A549 (cell line): ENCODE measurements around the gene PCGF1. TPM values are rescaled to one million over a fixed set of nuclear protein-coding genes. Genes with fewer than 3 reads are reported as not detected.

ENCODE experiments used
- ATAC-seq, 2 experiments: fragments of 200-7000 bp in 1 of 2; fragments of >200 bp in 1 of 2; cut with Nextera tagmentation in 1 of 2; cut with Tn5 transposase in 1 of 2; 3 replicates each; pipeline versions ENCODE4 v1.8.0 to v1.9.1; 2018 to 2020; ENCODE audit warnings: mild to moderate bottlenecking in 1 of 2, moderate library complexity in 1 of 2
- CTCF ChIA-PET: fragments of 300-600 bp; sonication (Branson Sonifier 250); formaldehyde crosslinking; extraction: SDS; loops from one replicate; lab custom pipeline; 2021; ENCODE audit warnings: antibody characterized with exemption, inconsistent platforms; lab: Yijun Ruan, JAX
- POLR2A ChIA-PET: fragments of 350-600 bp; formaldehyde crosslinking; extraction: SDS; loops from one replicate; lab custom pipeline; 2021; ENCODE audit warnings: antibody characterized with exemption, inconsistent platforms; lab: Yijun Ruan, JAX
- DNase-seq, 2 experiments: peaks; one replicate each; pipeline versions ENCODE4 v3.0.0 to v3.0.0-alpha.2; 2011 to 2016; ENCODE audit warnings: low read depth in 1 of 2, low spot score in 1 of 2
- FAIRE-seq: peaks from 2 replicates; lab custom pipeline; 2011; peaks lifted over from hg19 to GRCh38; lab: Jason Lieb, UNC
- H3K27ac ChIP-seq, 2 experiments: fragments of >200 bp; sonication (Bioruptor Twin); formaldehyde crosslinking; 3 replicates each; pipeline ENCODE4 v1.5.1; 2016 to 2017
- H3K4me1 ChIP-seq: fragments of >200 bp; sonication (Bioruptor Twin); formaldehyde crosslinking; 3 replicates; pipeline ENCODE4 v1.6.1; 2016
- H3K4me2 ChIP-seq: fragments of >200 bp; sonication (Bioruptor Twin); formaldehyde crosslinking; 3 replicates; pipeline ENCODE4 v1.6.1; 2016
- H3K4me3 ChIP-seq: fragments of >200 bp; sonication (Bioruptor Twin); formaldehyde crosslinking; 3 replicates; pipeline ENCODE4 v1.5.1; 2016
- H3K9me3 ChIP-seq: fragments of >200 bp; sonication (Bioruptor Twin); formaldehyde crosslinking; 3 replicates; pipeline ENCODE4 v1.6.1; 2016
- CBX8 ChIP-seq: fragments of 200-600 bp; sonication (generic); IDR thresholded peaks from 2 replicates; pipeline ENCODE4 v1.6.1; 2016
- ESRRA ChIP-seq: fragments of 150-350 bp; IDR thresholded peaks from 2 replicates; pipeline ENCODE4 v1.6.1; 2014; ENCODE audit warnings: mild to moderate bottlenecking, low read length, borderline replicate concordance
- FOSL2 ChIP-seq, 2 experiments: fragments of 450-650 bp in 1 of 2; fragments of >200 bp in 1 of 2; sonication (Bioruptor Twin) in 1 of 2; formaldehyde crosslinking; IDR thresholded peaks; 2 replicates each; pipeline versions ENCODE4 v1.5.0 to v1.6.1; 2016 to 2020; ENCODE audit warnings: mild to moderate bottlenecking in 1 of 2, moderate library complexity in 1 of 2
- HDAC2 ChIP-seq: fragments of 200-600 bp; sonication (generic); IDR thresholded peaks from 2 replicates; pipeline ENCODE4 v1.6.1; 2016
- HOXB13 ChIP-seq: fragments of 250-450 bp; sonication (Bioruptor Pico); IDR thresholded peaks from 2 replicates; pipeline ENCODE4 v1.5.0; 2020; ENCODE audit warnings: low read depth, mild to moderate bottlenecking, moderate library complexity
- JUN ChIP-seq, 2 experiments: fragments of >200 bp; sonication (Bioruptor Twin); formaldehyde crosslinking; IDR thresholded peaks; 2 replicates in 1 of 2; 3 replicates in 1 of 2; pipeline ENCODE4 v1.6.1; 2016 to 2017
- JUNB ChIP-seq: fragments of >200 bp; sonication (Bioruptor Twin); formaldehyde crosslinking; IDR thresholded peaks from 2 replicates; pipeline ENCODE4 v1.6.1; 2016
- KDM1A ChIP-seq: fragments of 200-600 bp; sonication (generic); IDR thresholded peaks from 2 replicates; pipeline ENCODE4 v1.6.1; 2016; ENCODE audit warnings: low read depth, mild to moderate bottlenecking
- KDM5A ChIP-seq: fragments of 200-600 bp; sonication (generic); IDR thresholded peaks from 2 replicates; pipeline ENCODE4 v1.6.1; 2016; ENCODE audit warnings: antibody characterized with exemption, mild to moderate bottlenecking
- MAFK ChIP-seq: fragments of 450-650 bp; IDR thresholded peaks from 2 replicates; pipeline ENCODE4 v1.6.1; 2014; ENCODE audit not compliant: partially characterized antibody
- MYC ChIP-seq: IDR thresholded peaks from 2 replicates; pipeline ENCODE4 v1.6.1; 2012; ENCODE audit warnings: mild to moderate bottlenecking, inconsistent platforms, low read length, improper control_type of control experiment, borderline replicate concordance
- NFE2L2 ChIP-seq: fragments of 150-350 bp; conservative IDR thresholded peaks from 2 replicates; pipeline ENCODE4 v1.6.1; 2014; ENCODE audit warnings: low read length
- NR3C1 ChIP-seq: fragments of >200 bp; sonication (Bioruptor Twin); formaldehyde crosslinking; IDR thresholded peaks from 3 replicates; pipeline ENCODE4 v1.6.1; 2017
- POLR2A ChIP-seq: IDR thresholded peaks from 2 replicates; pipeline ENCODE4 v1.6.1; 2012; ENCODE audit warnings: mild to moderate bottlenecking, low read length
- POLR2AphosphoS2 ChIP-seq: conservative IDR thresholded peaks from 2 replicates; pipeline ENCODE4 v1.6.1; 2012; ENCODE audit warnings: low read length, improper control_type of control experiment, inconsistent platforms
- RARB ChIP-seq: fragments of 250-450 bp; sonication (Bioruptor Pico); IDR thresholded peaks from 2 replicates; pipeline ENCODE4 v1.8.0; 2021; ENCODE audit warnings: mild to moderate bottlenecking, moderate library complexity
- REST ChIP-seq: fragments of 200-600 bp; sonication (generic); IDR thresholded peaks from 2 replicates; pipeline ENCODE4 v1.6.1; 2016; ENCODE audit warnings: antibody characterized with exemption, mild to moderate bottlenecking, moderate library complexity
- SMC3 ChIP-seq: fragments of >200 bp; sonication (Bioruptor Twin); formaldehyde crosslinking; IDR thresholded peaks from 3 replicates; pipeline ENCODE4 v1.6.1; 2018; ENCODE audit warnings: inconsistent platforms
- SREBF2 ChIP-seq: fragments of 450-650 bp; IDR thresholded peaks from 2 replicates; pipeline ENCODE4 v1.6.1; 2014; ENCODE audit warnings: mild to moderate bottlenecking, moderate library complexity
- TP53 ChIP-seq: fragments of 250-450 bp; sonication (Bioruptor Pico); IDR thresholded peaks from 2 replicates; pipeline ENCODE4 v1.5.0; 2021; ENCODE audit warnings: mild to moderate bottlenecking, moderate library complexity
- ZC3H11A ChIP-seq: fragments of 450-650 bp; IDR thresholded peaks from 2 replicates; pipeline ENCODE4 v1.6.1; 2014; ENCODE audit warnings: antibody characterized with exemption, mild to moderate bottlenecking
- ZNF302 ChIP-seq: fragments of 250-450 bp; sonication (Bioruptor Pico); IDR thresholded peaks from 2 replicates; pipeline ENCODE4 v1.9.0; 2021; ENCODE audit warnings: inconsistent platforms, mild to moderate bottlenecking, moderate library complexity
- ZSCAN20 ChIP-seq: fragments of 250-450 bp; sonication (Bioruptor Pico); IDR thresholded peaks from 2 replicates; pipeline ENCODE4 v1.8.0; 2022; ENCODE audit warnings: mild to moderate bottlenecking, moderate library complexity
- WGBS: methylation state at CpG from one replicate; pipeline ENCODE4 v1.1.6; 2017; ENCODE audit errors: missing lambda C conversion rate; 5-methylcytosine and 5-hydroxymethylcytosine counted together
- polyA plus RNA-seq, 4 experiments: library from polyadenylated mRNA; depleted of rRNA in 3 of 4; stranded (reverse); fragments of >200 nt; fragmentation: RNase III in 1 of 4; extraction: RNeasy Plus Mini Kit Qiagen cat#74134 plus additional on column Dnase treatment in 1 of 4; gene quantifications; 2 replicates in 3 of 4; 3 replicates in 1 of 4; pipeline ENCODE4 v1.2.3, GENCODE V29; 2011 to 2017
- TF ChIP-seq, protein P1 (sequence below): IDR thresholded peaks from 2 replicates; pipeline ENCODE4 v1.6.1; 2012; ENCODE audit warnings: low read depth, borderline replicate concordance
- TF ChIP-seq, protein P2 (sequence below): fragments of 150-350 bp; IDR thresholded peaks from 2 replicates; pipeline ENCODE4 v1.6.1; 2014; ENCODE audit warnings: low read depth, mild to moderate bottlenecking, low read length

PCGF1 gene
- polyA plus RNA-seq, 2 of the 4 experiments (the other 2 are of a cell fraction), result 32.2 to 53.6 TPM

GRCh38 chr2:74507926-74508520, 528 bp upstream of the PCGF1 start (continued):
- TF ChIP-seq REST, result no peak

GRCh38 chr2:74505448-74506246, 1.8 kb downstream of the PCGF1 start:
- ChIA-PET POLR2A (interaction anchor here (0.8 to 1.8 kb wide), 2 partner anchors 23 to 24 kb away, joined by 3 to 6 read pairs; partner anchors contain the start of genes AUP1, CCDC142, HTRA2 and TTC31), CTCF (interaction anchor here (0.7 to 15.5 kb wide), 11 partner anchors 9 to 87 kb away, joined by 3 to 184 read pairs (median 5); partner anchors contain the start of genes AUP1, CCDC142, HTRA2 and TTC31)
- TF ChIP-seq NFE2L2 (no peak), KDM5A (no peak), POLR2AphosphoS2 (no peak), HOXB13 (CRISPR knock-in tag) (no peak), ZNF302 (CRISPR knock-in tag) (no peak), ZC3H11A (no peak), RARB (no peak), POLR2A (no peak), MAFK (no peak), MYC (no peak), SREBF2 (no peak), ESRRA (no peak), JUN (IDR thresholded peaks at IDR 0.05) (no peak)
- peak overlapping the region; percentile 78; the same call in 2 of the 3 replicates for H3K4me3 ChIP-seq
- H3K9me3 ChIP-seq, result no peaks in the 10 kb centered on the region
- 90% methylated on average over 14 of the region's 14 CpGs for WGBS
- FAIRE-seq, result no peak
- H3K4me2 ChIP-seq, result peak overlapping the region; percentile 94
- peaks cover 33% of the 10 kb centered on the region for H3K4me1 ChIP-seq
- DNase-seq, result no peak
- peak overlapping the region in 1 of 2 experiments; percentile 95; a peak in 3 of 6 replicates for H3K27ac ChIP-seq
- no peak for ATAC-seq

DNA sequence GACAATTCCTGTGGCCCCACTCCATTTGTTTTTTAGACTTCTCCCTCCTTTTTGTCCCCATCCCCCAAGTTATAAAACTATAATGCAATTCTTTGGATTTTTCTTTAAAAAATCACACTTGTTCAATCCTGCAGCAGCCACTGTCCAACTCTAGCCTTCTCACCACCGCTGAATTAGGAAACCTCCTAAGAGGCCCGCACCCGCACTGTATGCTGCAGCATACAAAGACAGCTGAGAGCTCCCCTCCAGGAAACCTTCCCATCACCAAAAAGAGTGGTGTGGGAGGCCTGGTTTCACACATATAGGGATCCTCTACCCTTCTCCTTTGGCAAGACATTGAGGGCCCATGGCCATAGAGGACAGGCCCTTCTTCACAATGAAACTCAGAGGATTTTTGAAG, 2.9 kb downstream of the PCGF1 start:
- 88% methylated on average over 3 of the region's 3 CpGs for WGBS
- Histone ChIP-seq H3K27ac (0 out of 6 replicates have a peak overlapping the region, but pooled peaks of 1 of the 2 experiments have one; percentile 96), H3K4me1 (peaks cover 33% of the 10 kb centered on the region), H3K9me3 (no peaks in the 10 kb centered on the region), H3K4me3 (no peak overlapping the region), H3K4me2 (no peak overlapping the region; the same call in 2 of the 3 replicates)
- TF ChIP-seq KDM1A (no peak), FOSL2 (IDR thresholded peaks at IDR 0.05) (no peak), FOSL2 (CRISPR knock-in tag; IDR thresholded peaks at IDR 0.05) (no peak), JUNB (no peak), CBX8 (no peak), ESRRA (no peak), NR3C1 (no peak), TP53 (CRISPR knock-in tag) (no peak), ZNF302 (CRISPR knock-in tag) (no peak), ZSCAN20 (CRISPR knock-in tag) (no peak), HDAC2 (no peak), SMC3 (no peak)
- TF ChIP-seq, protein P1, sequence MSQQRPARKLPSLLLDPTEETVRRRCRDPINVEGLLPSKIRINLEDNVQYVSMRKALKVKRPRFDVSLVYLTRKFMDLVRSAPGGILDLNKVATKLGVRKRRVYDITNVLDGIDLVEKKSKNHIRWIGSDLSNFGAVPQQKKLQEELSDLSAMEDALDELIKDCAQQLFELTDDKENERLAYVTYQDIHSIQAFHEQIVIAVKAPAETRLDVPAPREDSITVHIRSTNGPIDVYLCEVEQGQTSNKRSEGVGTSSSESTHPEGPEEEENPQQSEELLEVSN, result no peak
- TF ChIP-seq, protein P2, sequence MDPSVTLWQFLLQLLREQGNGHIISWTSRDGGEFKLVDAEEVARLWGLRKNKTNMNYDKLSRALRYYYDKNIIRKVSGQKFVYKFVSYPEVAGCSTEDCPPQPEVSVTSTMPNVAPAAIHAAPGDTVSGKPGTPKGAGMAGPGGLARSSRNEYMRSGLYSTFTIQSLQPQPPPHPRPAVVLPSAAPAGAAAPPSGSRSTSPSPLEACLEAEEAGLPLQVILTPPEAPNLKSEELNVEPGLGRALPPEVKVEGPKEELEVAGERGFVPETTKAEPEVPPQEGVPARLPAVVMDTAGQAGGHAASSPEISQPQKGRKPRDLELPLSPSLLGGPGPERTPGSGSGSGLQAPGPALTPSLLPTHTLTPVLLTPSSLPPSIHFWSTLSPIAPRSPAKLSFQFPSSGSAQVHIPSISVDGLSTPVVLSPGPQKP, result no peak
- POLR2A ChIA-PET, result interaction anchor here (0.7 to 0.9 kb wide), 3 partner anchors 11 to 46 kb away, joined by 3 to 6 read pairs (median 3); partner anchors contain the start of genes HTRA2 and WBP1
- DNase-seq, result no peak
- ATAC-seq, result no peak
- CTCF ChIA-PET, result interaction anchor here (0.7 to 15.5 kb wide), 8 partner anchors 15 to 84 kb away, joined by 3 to 184 read pairs (median 5); partner anchors contain the start of genes AUP1, C2orf81, CCDC142 and HTRA2
- no peak for FAIRE-seq
